Ascending aorta (tissue), 2 donors: ENCODE results near the gene TNRC6B. TPM values are rescaled to one million over a fixed set of nuclear protein-coding genes. Genes with fewer than 3 reads are reported as not detected.
A peak's percentile ranks its signal among the peaks of the same experiment; 100 is the strongest.

Source experiments
- DNase-seq, 2 donors: peaks; one replicate each; pipeline ENCODE4 v3.0.0-alpha.2; 2019; ENCODE audit warnings: low spot score in 2 of 2
- H3K27ac ChIP-seq, 2 donors: fragments of 200-600 bp; sonication (generic); one replicate each; pipeline ENCODE4 v1.5.1; 2016 to 2017; ENCODE audit warnings: mild to moderate bottlenecking in 1 of 2
- H3K27me3 ChIP-seq: fragments of 200-600 bp; sonication (generic); one replicate; pipeline ENCODE4 v1.5.1; 2017
- H3K36me3 ChIP-seq, 2 donors: fragments of 200-600 bp; sonication (generic); one replicate each; pipeline ENCODE4 v1.5.1; 2016
- H3K4me1 ChIP-seq, 2 donors: fragments of 200-600 bp; sonication (generic); one replicate each; pipeline ENCODE4 v1.5.1; 2016 to 2017; ENCODE audit warnings: mild to moderate bottlenecking in 1 of 2
- H3K4me3 ChIP-seq, 2 donors: fragments of 200-600 bp; sonication (generic); one replicate each; pipeline ENCODE4 v1.5.1; 2016 to 2017; ENCODE audit warnings: mild to moderate bottlenecking in 1 of 2
- H3K9me3 ChIP-seq, 2 donors: fragments of 200-600 bp; sonication (generic); one replicate each; pipeline ENCODE4 v1.5.1; 2016
- intact Hi-C: fragments of 100-400 bp; cut with DNase I; formaldehyde crosslinking; loops from one replicate; pipeline ENCODE4 v1.15.1; 2023
- total RNA-seq: library from RNA; depleted of rRNA; stranded (reverse); fragments of >200 nt; gene quantifications from one replicate; pipeline ENCODE4 v1.1.0, GENCODE V29; 2016
- TF ChIP-seq, protein P1 (sequence below), 3 experiments: fragments of 200-600 bp in 2 of 3; fragments of 450-650 bp in 1 of 3; sonication (generic) in 2 of 3; IDR thresholded peaks; one replicate each; pipeline ENCODE4 v1.5.1; 2016 to 2019; ENCODE audit warnings: antibody characterized with exemption in 3 of 3, mild to moderate bottlenecking in 1 of 3, moderate library complexity in 1 of 3

TNRC6B gene
- total RNA-seq, 1 donor from 2014 or later, result 22.4 TPM

- DNase-seq, result no peak
- Histone ChIP-seq H3K27ac (no peak overlapping the region), H3K4me1 (no peaks in the 10 kb centered on the region), H3K27me3 (no peaks in the 10 kb centered on the region), H3K9me3 (no peaks in the 10 kb centered on the region), H3K36me3 (peaks cover 19 to 29% of the 10 kb centered on the region in 2 donors), H3K4me3 (no peak overlapping the region)
- intact Hi-C loops, result no loop called here
- TF ChIP-seq, protein P1, sequence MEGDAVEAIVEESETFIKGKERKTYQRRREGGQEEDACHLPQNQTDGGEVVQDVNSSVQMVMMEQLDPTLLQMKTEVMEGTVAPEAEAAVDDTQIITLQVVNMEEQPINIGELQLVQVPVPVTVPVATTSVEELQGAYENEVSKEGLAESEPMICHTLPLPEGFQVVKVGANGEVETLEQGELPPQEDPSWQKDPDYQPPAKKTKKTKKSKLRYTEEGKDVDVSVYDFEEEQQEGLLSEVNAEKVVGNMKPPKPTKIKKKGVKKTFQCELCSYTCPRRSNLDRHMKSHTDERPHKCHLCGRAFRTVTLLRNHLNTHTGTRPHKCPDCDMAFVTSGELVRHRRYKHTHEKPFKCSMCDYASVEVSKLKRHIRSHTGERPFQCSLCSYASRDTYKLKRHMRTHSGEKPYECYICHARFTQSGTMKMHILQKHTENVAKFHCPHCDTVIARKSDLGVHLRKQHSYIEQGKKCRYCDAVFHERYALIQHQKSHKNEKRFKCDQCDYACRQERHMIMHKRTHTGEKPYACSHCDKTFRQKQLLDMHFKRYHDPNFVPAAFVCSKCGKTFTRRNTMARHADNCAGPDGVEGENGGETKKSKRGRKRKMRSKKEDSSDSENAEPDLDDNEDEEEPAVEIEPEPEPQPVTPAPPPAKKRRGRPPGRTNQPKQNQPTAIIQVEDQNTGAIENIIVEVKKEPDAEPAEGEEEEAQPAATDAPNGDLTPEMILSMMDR (IDR thresholded peaks at IDR 0.05), result no peak
Measured at GRCh38 chr22:40329466-40329865, 151.7 kb downstream of the TNRC6B start.

GRCh38 chr22:40330086-40330485 is 152.4 kb downstream of the TNRC6B start:
- H3K36me3 ChIP-seq, result peaks cover 16 to 22% of the 10 kb centered on the region in 2 donors
- H3K4me3 ChIP-seq, result no peak overlapping the region
- no peaks in the 10 kb centered on the region for H3K4me1 ChIP-seq
- no peaks in the 10 kb centered on the region for H3K27me3 ChIP-seq
- TF ChIP-seq, protein P1 (IDR thresholded peaks at IDR 0.05), result no peak
- H3K9me3 ChIP-seq, result no peaks in the 10 kb centered on the region
- DNase-seq, result no peak
- intact Hi-C loops, result no loop called here
- H3K27ac ChIP-seq, result no peak overlapping the region

DNA sequence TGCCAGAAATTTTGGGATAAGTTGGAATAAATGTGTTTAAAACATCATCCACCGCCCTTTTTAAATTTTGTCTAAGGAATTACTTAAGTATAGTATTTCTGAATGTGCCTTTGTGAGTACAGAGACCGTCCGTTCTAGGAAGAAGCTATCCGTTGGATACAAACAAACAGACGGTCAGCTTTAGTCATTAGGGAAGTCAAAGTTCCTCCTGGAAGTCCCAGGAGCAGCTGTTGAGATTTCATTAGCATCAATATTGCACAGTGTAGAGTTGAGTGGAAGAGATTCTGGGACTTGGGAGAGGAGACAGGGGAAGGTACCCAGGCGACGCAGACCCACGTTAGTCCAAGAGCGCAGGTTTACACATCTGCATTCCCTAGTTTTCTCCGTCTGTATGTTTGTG is 152.9 kb downstream of the TNRC6B start:
- no peaks in the 10 kb centered on the region for H3K27me3 ChIP-seq
- H3K9me3 ChIP-seq, result no peaks in the 10 kb centered on the region
- TF ChIP-seq, protein P1 (IDR thresholded peaks at IDR 0.05), result no peak
- no peak for DNase-seq
- no peak overlapping the region for H3K27ac ChIP-seq
- no peak overlapping the region for H3K4me3 ChIP-seq
- intact Hi-C loops, result no loop called here
- no peaks in the 10 kb centered on the region for H3K4me1 ChIP-seq
- H3K36me3 ChIP-seq, result peaks cover 11 to 17% of the 10 kb centered on the region in 2 donors

- DNase-seq, result peak in 1 of 2 donors; percentile 43
Measured at GRCh38 chr22:40331706-40332105, 154.0 kb downstream of the TNRC6B start.

GRCh38 chr22:40332319-40332781 is 154.6 kb downstream of the TNRC6B start:
- intact Hi-C loops, result no loop called here
- Histone ChIP-seq H3K4me1 (no peaks in the 10 kb centered on the region), H3K36me3 (peaks cover 10 to 16% of the 10 kb centered on the region in 2 donors), H3K9me3 (no peaks in the 10 kb centered on the region), H3K27ac (no peak overlapping the region), H3K27me3 (no peaks in the 10 kb centered on the region), H3K4me3 (no peak overlapping the region)
- TF ChIP-seq, protein P1 (IDR thresholded peaks at IDR 0.05), result no peak
- DNase-seq, result no peak

More at GRCh38 chr22:40331706-40332105, 154.0 kb downstream of the TNRC6B start:
- H3K36me3 ChIP-seq, result peaks cover 10 to 16% of the 10 kb centered on the region in 2 donors
- intact Hi-C loops, result no loop called here
- no peaks in the 10 kb centered on the region for H3K4me1 ChIP-seq
- H3K4me3 ChIP-seq, result no peak overlapping the region
- TF ChIP-seq, protein P1 (IDR thresholded peaks at IDR 0.05), result no peak
- no peaks in the 10 kb centered on the region for H3K27me3 ChIP-seq
- no peak overlapping the region for H3K27ac ChIP-seq
- no peaks in the 10 kb centered on the region for H3K9me3 ChIP-seq

GRCh38 chr22:40334060-40334459 is 156.3 kb downstream of the TNRC6B start:
- H3K27me3 ChIP-seq, result no peaks in the 10 kb centered on the region
- no peaks in the 10 kb centered on the region for H3K4me1 ChIP-seq
- no peak overlapping the region for H3K27ac ChIP-seq
- H3K9me3 ChIP-seq, result no peaks in the 10 kb centered on the region
- no peak overlapping the region for H3K4me3 ChIP-seq
- TF ChIP-seq, protein P1 (IDR thresholded peaks at IDR 0.05), result no peak
- peaks cover 10 to 11% of the 10 kb centered on the region in 2 donors for H3K36me3 ChIP-seq
- intact Hi-C loops, result no loop called here
- peak in 1 of 2 donors; percentile 40 for DNase-seq
